CD4-positive, alpha-beta T cell treated with Interleukin-17A for 4 hours (primary cell): ENCODE results near the gene MAD2L1BP.
"Not testable (repeated sequence)": the region's sequence is repeated elsewhere in the genome, so short reads cannot be mapped to it uniquely, and the experiment has no call there.

Experiments used
- DNase-seq: peaks from one replicate; pipeline ENCODE4 v3.0.0-alpha.2; 2020; ENCODE audit warnings: mixed read lengths

The MAD2L1BP gene

GRCh38 chr6:43635387-43636307 lies at the start of gene MAD2L1BP:
Gene MAD2L1BP (plus strand): TSS chr6:43635840. CDS start chr6:43635876, 36 bp downstream.
- peak; percentile 88 for DNase-seq

DNA sequence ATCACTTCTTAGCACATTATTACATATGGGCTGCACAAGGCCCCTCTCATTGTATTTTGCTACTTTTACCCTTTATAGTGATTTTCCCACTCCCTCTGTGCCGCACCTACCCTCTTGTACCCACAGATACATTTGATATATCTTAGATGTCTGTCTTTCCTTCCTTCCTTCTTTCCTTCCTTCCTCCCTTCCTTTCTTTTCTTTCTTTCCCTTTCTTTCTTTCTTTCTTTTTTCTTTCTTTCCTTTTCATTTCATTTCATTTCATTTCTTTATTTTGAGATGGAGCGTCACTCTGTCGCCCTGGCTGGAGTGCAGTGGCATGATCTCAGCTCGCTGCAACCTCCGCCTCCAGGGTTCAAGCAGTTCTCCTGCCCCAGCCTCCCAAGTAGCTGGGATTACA lies 47.4 kb upstream of the MAD2L1BP start:
- DNase-seq, result no peak

GRCh38 chr6:43589564-43589963 lies 46.1 kb upstream of the MAD2L1BP start:
- not testable (repeated sequence) for DNase-seq

GRCh38 chr6:43593938-43594337 lies 41.7 kb upstream of the MAD2L1BP start:
- no peak for DNase-seq

- DNase-seq, result no peak
Measured at GRCh38 chr6:43600595-43600994, 35.0 kb upstream of the MAD2L1BP start.

- DNase-seq, result no peak
Measured at GRCh38 chr6:43604174-43604573, 31.5 kb upstream of the MAD2L1BP start.

GRCh38 chr6:43606019-43606418 lies 29.6 kb upstream of the MAD2L1BP start:
- no peak for DNase-seq

DNA sequence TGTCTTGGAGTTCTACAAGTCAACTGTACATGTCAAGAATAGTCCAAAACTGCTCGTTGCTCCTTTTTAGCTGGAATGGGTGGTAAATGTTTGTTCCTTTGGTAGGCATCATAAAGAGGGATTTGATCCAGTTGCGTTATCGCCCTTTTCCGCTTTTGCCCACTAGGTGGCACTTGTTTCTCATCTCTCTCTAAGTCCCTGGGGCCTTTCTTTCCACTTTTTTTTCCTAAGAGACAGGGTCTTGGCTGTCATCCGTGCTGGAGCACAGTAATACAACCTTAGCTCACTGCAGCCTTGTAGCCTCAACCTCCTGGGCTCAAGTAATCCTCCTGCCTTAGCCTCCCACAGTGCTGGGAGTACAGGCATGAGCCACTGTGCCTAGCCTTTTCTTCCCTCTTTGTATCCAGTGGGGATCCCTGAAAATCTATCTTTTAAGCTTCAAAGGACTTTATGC lies 27.3 kb upstream of the MAD2L1BP start:
- peak; percentile 72 for DNase-seq

- DNase-seq, result no peak
Measured at GRCh38 chr6:43608807-43609206, 26.8 kb upstream of the MAD2L1BP start.

- no peak for DNase-seq
Measured at GRCh38 chr6:43609402-43609801, 26.2 kb upstream of the MAD2L1BP start.

DNA sequence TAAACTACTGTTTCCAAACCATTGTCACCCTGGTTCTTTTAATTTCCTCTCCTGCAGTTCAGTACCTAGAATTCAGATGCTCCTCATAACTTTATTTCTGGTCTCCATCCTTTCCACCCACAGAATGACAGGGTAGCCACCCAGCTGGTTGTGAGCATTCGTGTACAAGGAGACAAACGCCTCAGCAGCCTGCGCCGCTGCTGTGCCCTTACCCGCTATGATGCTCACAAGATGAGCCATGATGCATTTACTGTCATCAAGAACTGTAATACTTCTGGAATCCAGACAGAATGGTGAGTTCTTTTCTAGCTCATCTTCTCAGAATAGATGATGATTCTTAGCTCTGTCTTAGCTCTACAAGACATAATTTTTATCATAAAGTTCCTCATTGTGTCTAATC lies 25.2 kb upstream of the MAD2L1BP start:
- no peak for DNase-seq

GRCh38 chr6:43613721-43614395 lies 21.8 kb upstream of the MAD2L1BP start:
- no peak for DNase-seq

GRCh38 chr6:43614396-43614730 lies 21.3 kb upstream of the MAD2L1BP start:
- DNase-seq, result no peak

DNA sequence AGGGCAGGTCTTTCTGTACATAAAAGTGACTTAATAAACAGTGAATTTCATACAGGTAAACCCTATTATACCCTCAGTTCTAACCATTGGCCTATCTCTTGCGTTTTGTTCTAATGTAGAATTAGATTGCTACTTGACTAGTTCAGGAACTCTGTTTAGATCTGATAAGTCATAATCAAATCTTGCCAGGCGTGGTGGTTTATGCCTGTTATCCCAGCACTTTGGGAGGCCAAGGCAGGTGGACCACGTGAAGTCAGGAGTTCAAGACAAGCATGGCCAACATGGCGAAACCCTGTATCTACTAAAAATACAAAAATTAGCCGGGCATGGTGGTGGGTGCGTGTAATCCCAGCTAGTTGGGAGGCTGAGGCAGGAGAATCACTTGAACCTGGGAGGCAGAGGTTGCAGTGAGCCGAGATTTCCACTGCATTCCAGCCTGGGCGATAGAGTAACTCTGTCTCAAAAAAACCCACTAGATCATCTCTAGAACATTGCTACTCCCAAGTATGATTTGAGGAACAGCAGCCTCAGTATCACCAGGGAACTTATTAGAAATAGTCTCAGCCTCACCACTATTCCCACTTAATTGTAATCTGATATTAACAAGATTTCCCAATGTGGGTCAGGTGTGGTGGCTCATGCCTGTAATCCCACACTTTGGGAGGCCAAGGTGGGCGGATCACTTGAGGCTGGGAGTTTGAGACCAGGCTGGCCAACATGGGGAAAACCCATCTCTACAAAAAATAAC lies 18.7 kb upstream of the MAD2L1BP start:
- no peak for DNase-seq

DNA sequence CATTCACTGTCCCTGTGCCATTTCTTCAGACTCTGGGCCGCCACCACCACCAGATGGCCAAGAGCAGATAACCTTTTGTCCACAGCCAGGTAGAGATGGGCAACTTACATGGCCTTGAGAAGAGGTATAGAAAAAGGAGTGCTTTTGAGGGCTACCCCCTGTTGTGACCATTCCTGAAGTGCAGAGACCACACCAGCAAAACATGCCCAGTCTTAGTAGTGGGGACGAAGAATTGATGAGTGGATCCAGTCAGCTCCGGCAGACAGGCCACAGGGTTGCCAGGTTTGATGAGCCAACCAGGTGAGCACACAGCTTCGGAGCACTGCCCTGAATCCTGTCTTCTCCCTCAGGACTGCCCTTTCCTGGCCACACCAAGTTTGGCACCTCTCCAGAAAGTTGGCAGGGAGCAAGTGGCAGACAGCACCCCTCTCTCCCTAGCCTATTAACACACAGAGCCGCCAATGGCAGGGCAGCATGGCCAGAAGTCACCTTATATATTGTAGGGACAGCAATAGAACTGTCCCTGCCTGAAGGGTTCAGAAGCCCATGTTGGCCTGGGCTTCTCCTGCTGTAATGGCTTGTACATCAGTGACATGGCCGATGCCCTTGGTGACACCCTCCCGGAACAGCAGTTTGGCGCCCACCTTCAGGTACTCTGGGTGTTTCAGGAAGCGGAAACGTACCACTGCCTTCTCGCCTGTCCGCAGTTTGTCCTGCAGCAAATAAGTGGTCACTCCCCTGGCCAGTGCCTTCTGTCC lies 14.4 kb upstream of the MAD2L1BP start:
- DNase-seq, result no peak

DNA sequence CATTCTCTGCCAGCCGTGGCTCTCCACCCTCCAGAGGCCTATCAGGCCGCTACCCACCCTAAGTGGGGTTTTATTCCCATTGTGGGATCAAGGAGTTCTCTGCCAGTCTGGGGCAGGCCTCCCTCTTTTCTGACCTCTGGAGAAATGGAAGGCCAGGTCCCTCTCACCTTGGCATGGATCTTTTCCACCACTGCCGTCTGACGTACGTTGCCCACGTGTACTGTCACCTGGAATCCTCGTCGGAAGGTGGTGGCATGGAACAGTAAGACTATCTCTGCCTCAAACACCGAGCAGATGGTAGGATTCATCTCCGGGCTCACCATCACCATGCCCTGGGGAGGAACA lies 13.8 kb upstream of the MAD2L1BP start:
- no peak for DNase-seq

DNA sequence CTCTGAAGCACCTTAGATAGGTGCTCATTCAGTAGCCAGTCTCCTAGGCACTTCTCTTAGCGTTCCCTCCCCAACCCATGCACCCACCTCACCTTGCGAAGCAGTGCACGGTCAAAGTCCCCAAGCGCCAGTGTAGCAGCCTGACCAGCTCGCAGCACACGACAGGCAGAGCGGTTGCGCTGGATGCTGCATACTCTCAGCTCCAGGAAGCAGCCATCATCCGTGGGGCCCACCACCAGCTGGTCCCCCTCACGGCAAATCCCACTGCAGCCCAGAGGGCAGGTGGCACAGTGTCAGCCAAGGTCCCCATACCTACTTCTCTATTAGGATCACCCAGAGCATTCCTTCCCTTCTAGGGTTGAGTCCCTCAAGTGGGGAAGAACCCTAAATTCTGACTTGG lies 13.1 kb upstream of the MAD2L1BP start:
- DNase-seq, result no peak

DNA sequence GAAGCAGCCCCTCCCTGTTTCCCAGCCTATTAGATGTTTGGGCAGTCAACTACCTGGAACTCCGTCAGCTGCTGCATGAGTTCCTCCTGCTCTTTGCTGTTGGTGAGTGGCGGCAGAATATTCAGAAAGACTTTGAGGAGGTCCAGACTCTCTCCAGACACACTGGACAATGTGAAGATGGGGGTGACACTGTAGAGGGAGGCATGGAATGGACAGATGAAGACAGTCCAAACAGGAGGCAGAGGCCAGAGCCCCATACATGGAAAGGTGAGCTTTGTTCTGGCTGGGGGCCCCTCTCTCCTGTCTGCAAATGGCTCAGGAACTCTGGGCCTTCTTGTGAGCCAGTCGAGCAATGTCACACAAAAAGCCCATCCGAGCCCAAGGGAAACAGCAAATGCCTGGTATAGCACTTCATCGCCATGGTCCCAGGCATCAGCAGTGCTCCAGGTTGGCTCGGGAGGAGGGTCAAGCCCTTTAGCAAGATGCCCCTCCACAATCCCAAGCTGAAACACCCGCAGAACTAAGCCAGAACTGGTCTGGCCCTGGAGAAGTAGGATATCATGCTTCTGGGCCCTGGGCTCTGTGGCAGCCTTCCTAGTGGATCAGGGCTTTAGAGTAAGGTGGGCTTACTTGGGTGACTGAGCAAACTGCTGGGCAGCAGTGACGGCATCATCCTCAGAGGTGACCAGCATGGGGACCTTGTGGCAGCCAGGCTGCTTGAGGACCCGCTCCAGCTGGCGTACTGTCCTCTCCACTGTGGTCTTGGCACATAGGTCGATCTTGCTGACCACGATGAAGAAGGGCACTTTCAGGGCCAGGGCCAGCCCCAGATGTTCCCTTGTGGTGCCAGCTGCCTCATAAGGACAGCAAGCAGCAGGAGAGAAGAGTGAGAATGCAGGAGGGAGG lies 11.5 kb upstream of the MAD2L1BP start:
- no peak for DNase-seq

GRCh38 chr6:43624786-43625288 lies 10.8 kb upstream of the MAD2L1BP start:
- no peak for DNase-seq

GRCh38 chr6:43625393-43625992 lies 10.1 kb upstream of the MAD2L1BP start:
- no peak for DNase-seq
